GM19025 (cell line): ENCODE data around the gene RAPGEF2.

Source experiments
- ATAC-seq: cut with Tn5 transposase; IDR thresholded peaks from one replicate; pipeline ENCODE4 v1.9.1; 2021; ENCODE audit warnings: mild to moderate bottlenecking, low read depth, moderate library complexity; ENCODE audit not compliant: unreplicated experiment

Gene RAPGEF2

DNA sequence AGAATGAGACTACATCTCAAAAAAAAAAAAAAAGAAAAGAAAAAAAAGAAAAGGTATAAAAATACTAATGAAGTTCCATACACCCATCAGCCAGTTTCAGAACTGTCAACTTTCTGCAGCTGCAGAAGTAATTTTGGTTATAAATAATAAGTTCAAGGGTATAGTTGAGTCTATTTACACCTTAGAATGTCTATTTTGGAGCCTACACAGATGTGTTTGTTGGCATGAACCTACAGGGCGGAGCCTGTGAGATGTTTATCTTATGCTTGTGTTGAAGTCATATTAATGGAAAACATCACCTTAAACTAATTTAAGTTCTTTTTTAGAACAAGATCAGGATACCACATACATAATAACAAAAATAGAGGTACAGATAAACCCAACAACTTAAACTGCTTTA, 85.8 kb downstream of the RAPGEF2 start:
- no peak for ATAC-seq

DNA sequence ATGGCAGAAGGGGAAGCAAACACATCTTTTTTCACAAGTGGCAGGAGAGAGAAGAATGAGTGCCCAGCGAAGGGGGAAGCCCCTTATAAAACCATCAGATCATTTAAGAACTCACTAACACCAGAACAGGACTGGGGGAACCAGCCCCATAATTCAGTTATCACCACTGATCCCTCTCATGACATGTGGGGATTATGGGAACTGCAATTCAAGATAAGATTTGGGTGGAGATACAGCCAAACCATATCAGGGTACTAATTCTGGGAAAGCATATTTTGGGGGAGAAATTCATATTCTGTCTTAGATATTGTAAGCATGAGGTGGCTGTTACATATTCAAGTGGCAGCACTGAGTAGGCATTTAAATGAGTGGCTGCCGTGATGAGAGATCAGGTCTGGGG, 87.8 kb downstream of the RAPGEF2 start:
- no peak for ATAC-seq

DNA sequence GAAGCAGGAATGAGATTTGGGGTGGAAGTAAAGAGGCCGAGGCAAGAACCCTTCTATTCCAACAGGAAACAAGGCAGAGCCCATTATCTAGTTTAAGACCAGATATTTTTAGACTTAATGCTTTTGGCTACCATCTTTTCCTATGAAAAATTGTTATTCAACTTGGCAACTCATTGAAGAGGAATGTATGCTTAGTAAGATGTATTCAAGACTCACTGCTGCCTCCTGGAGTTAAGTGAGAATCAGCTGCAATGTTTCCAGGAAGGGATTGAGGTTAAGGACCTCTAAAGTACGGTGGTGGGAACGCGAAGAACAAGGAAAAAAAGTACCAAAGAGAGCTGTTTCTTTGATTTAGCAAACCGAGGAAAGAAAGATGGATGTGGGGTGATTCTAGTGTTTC, 89.1 kb downstream of the RAPGEF2 start:
- ATAC-seq: no peak

DNA sequence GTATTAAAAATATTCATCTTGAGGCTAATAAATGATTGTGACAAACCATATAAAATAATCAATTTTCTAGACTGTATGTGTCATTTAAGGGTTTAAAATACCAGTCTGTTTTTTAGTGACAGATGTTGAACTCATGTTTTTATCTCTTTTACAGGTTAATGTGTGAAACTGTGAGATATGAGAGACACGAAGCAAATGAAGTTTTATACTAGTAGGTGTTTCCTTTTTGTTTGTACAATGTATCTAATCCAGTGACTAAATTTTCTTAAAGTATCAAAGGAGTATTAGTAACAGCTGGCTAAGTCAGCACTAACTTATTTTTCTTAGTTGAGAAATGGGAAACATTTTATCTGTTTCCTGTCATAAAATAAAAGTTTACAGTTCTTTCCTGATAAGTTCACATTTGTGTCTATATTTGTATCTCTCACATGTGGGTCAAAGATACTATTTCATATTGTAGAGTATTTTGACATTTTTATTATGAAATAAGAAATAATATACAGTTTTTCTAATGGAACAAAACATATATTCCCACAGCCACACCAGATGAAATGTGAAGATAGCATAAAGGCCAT, 90.3 kb downstream of the RAPGEF2 start:
- no peak for ATAC-seq

DNA sequence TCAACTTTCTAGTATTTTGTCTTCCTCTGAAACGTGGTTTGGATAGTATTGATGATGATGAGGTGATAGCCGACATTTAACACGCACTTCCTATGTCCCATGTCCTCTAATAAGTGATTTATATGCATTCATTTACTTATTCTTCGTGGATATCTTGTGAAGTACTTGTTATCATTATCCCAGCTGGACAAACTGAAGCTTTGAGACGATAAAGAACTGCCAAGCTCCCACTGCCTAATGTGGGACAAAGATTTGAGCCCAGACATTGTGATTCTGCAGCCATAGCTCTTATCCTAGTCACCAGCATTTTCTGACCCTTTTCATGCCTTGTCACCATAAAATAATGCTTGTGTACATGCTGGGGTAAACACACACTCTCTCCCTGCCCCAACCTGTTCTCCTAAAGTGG, 92.5 kb downstream of the RAPGEF2 start:
- no peak for ATAC-seq

DNA sequence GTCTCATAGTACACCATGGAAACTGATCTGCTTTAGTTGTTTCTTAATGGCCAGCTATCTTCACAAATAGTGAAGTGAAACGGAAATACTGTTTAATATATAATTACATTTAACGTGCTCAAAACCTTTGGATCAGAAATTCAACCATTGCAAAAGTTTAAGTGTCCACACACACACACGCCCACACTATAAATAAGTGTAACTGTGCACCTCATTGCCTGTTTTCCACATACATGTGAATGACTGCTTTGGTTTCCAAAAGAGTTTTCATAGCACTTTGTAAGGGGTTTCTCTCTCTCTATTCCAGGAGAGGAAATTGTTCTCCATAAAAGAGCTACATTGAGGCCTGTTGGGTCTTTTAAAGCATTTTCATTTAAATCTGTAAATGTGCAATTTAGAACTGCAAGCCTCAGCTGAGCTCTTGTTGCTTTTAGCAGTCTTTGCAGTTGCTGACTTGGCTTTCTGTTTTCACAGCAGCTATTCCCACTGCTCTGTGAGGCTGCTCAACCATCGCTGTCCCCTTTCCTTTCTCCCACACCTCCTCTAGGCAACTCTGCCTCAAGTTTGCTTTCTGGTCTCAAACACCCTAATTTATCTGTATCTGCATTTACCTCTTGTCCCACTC, 94.5 kb downstream of the RAPGEF2 start:
- no peak for ATAC-seq

DNA sequence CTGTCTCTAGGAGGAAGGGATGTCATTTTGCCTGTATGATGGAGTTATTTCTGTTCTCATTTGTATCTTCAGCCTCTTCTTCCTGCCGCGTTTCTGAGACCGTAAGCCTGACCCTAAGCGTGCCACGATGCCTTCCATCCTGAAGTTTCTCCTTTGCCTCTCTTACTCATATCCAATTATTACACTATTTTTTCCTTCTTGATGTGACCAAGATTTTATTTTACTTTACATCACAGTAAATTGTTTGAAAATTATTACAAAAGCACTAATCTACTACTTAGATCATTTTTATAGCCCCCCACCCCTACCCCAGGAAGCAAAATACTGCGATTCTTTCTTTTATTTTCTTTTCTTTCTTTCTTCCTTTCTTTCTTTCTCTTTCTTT, 95.0 kb downstream of the RAPGEF2 start:
- no peak for ATAC-seq

DNA sequence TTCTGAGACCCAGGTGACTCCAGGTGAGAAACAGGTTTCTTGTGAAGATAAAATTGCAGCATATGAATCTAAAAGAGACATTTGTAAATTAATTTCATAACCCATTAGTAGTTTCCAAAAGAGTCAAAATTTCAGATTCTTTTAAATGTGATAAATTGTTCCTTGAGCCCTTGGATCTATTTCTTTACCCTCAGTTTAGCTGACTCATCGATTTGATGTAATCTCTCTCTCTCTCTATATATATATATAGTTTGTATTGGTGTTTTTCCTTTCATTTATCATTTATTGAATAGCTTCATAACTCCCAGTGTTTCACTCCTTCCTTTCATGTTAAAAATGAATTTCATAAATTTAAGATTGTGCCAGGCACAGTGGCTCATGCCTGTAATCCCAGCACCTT, 96.9 kb downstream of the RAPGEF2 start:
- ATAC-seq: no peak

DNA sequence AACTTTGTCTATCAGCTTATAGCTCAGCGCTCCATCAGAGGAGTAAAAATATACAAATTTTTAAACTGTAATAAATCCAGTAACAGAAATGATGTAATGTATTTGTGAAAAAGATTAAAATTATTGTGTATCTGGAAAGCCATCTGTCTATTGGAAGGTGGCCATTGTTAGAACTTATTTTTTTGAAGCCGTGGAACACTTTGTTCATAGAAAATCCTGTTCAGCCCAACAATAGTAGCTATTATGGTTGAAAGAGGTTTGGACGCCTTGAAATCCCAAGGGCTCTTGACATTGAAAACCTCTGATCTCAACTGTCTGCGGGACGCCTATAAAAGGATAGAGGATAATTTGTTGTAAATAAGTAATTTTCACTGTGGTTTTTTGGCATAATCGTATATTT, 98.3 kb downstream of the RAPGEF2 start:
- no peak for ATAC-seq

DNA sequence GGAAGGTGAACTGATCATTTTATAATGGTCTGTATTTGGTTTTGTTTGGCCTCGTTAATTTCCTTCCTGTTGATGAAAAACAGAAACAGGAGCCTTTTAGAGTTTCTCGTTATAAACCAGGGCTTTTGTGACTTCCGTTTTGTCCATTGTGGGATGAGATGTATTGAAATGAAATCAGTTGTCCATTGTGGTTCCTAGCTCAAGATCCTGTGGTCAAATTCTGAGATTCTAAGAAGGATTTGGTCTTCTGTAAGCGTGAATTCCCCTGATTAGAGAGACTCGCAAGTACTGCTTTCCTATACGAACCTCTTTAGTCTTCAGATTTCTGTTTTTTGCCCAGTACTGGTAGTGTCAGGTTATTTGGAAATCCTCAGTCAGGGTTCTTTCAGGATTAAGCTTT, 101.7 kb downstream of the RAPGEF2 start:
- no peak for ATAC-seq

DNA sequence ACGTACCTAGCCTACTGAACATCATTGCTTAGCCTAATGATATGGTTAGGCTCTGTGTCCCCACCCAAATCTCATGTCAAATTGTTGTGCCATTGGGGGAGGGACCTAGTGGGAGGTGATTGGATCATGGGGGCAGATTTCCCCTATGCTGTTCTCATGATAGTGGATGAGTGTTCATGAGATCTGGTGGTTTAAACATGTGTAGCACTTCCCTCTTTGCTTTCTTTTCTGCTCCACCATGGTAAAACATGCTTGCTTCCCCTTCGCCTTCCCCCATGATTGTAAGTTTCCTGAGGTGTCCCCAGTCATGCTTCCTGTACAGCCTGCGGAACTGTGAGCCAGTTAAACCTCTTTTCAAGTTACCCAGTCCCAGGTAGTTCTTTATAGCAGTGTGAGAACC, 102.6 kb downstream of the RAPGEF2 start:
- no peak for ATAC-seq

DNA sequence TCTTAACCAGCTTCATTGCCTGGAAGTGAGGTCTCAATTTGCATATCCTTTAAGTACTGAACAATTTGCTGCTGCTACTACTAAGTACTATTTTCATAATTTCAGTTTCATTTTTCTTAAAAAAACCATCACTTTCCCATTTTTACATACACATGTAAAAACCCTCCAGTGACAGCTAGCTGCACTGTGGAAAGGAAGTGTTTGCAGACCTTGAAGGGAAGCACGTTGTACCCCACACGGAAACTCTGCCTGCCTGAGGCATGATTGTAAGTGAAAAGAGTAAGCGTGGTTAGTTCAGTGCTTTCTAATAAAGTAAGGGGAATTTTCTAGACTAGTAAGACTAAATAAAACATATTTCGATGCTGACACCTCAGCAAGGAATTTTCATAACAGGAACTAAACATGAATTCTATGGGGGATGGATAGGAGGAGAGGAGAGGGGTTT, 103.6 kb downstream of the RAPGEF2 start:
- peak; percentile 91 for ATAC-seq

DNA sequence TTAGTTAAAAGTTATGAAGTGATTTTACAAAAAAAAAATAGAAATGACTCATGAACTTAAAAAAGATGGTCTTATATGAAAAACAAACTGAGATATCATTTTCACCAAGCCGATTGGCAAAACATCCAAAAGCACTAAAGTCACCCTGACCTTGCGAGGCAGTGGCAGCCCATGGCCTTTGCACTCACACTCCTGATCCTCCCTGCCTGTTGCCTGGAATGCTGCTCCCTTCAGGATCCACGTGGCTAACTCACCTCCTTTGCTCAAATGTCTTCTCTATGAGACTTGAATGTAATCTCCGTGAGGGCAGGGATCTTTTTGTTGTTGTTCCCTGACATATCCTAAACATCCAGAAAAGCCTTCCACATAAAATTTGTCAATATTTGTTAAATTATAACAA, 106.4 kb downstream of the RAPGEF2 start:
- ATAC-seq: no peak

DNA sequence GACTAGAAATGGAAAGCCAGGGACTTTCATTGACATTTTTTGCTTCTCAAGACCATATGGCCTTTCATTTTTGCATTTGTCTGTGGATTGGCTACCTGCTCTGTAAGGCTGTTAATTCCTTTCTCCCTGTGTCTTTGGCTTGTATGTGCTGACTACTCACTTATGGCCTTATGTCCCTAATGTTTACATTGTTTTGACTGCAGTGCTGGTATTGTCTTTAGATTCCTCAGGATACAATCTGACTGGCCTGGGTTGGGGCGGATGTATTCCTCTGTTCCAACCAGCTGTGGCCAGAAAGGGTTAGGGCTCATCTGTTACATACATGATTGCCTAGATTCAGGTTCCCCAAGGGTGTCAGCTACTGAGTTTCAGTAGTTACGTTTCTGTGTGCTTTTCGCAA, 108.1 kb downstream of the RAPGEF2 start:
- ATAC-seq: no peak

DNA sequence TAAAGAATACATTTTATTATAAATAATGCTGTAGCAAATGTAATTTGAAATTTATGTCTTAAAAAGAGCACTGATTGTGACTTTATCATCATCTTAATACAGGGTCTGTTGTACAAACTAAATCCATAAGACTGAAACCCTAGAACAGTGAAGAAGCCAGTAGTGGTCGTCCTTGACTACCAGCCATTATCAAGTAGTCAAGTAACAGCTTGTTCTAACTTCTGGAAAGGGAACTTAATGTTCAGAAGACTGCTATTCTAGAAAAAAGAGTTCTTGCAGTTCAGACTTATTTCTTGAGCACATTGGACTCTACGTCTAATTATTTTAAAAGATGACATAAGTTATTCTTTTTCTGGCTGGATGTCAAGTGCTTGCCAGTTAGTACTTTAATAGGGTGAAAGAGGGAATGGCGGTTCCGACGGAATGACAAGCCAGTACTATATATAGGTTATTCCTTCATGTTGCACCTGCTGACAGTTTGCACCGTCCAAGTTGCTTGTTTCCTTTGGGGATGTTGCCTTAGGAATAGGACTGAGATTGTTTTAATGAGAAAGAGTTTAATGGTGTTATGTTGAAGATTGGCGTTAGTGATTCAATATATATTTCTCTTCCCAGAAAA, 109.9 kb downstream of the RAPGEF2 start:
- ATAC-seq: no peak

DNA sequence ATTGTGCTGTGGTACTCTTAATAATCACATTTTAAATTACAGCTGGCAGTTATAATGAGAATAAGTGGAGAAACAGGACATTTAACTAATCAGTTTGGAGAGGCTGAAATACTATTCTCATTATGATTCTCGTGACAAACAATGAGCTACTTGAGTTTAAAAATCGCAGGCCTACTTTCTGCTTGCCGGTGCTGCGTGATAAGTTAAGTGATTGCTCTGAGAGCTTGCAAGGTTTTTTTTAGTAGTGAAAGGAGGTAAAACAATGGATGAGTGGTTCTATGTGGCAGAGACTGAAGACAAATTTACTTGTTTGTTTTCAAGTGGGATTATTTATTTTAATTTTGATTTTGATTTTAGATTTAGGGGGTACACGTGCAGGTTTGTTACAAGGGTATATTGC, 114.0 kb downstream of the RAPGEF2 start:
- no peak for ATAC-seq

DNA sequence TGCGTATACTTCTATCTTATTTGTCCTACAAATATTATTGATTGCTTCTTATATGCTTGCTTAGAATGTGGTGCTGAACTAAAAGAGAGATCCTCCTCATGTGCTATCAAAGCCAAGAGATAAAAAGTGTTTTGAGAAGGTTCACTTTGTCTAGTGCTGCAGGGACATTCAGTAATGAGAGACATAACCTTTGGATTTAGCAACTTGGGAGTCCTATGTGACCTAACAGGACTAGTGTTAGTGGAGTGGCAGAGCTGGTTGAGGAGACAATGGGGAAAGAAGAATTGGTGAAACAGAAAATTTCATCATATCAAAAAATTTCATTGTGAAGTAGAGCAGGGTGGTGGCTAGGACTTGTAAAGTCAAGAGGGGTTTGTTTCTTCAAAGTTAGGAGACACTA, 117.0 kb downstream of the RAPGEF2 start:
- no peak for ATAC-seq

DNA sequence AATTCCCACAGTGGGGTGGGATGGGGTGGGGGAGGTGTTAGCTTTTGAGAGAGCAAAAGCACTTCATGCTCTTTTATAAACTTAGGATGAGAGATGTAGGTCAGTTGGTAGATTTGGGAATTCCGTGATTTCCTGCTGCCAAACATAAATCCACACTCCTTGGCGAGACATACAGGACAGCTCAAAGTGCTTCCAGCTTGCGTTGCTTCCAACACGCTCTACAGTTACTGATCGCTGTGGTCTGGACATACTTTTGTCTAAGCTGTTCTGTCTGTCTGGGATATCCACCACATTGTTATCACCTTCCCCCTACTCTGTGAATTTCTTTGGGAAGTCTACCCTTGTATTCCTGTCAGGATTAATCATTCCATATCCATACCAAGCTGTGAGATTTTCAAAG, 117.5 kb downstream of the RAPGEF2 start:
- no peak for ATAC-seq

DNA sequence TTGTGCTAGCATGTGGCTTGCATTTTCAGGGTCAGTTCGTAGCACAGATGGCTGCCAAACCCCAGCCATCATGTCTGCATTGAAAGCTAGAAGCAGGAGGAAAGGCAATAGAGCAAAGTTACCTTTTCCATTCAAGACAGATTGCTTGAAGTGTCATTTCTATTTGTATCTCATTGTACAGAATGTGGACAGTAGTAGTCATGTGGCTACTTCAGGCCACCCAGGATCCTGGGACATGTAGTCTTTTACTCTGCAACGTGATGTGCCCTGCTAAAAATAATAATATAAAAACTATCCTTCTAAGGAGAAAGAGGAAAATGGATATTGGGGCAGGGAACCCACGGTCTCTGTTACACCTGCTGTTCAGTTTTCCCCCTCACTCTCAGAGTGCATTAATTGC, 118.4 kb downstream of the RAPGEF2 start:
- ATAC-seq: no peak

DNA sequence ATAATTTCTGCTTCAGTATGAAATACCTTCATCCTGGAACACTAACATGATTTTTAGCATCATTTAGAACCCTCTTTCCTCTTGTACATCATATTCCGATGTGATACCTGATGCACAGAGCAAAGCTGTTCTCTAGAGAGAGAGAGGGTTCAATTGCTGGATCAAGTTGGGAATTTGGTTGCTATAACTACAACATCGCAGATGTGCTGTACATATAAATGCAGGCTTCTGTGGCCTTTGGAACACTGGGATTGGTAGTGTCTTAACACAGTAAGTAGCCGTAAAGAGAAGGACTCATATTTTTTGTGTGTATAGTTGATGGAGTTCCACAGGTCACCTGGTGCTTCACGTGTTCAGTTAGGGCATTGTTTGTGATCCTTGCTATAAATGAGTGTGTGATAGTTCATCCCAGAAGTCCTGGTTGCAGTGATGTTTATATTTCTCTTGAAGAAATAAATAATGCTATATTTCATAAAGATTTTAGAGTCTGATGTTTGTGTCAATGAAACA, 119.2 kb downstream of the RAPGEF2 start:
- no peak for ATAC-seq

DNA sequence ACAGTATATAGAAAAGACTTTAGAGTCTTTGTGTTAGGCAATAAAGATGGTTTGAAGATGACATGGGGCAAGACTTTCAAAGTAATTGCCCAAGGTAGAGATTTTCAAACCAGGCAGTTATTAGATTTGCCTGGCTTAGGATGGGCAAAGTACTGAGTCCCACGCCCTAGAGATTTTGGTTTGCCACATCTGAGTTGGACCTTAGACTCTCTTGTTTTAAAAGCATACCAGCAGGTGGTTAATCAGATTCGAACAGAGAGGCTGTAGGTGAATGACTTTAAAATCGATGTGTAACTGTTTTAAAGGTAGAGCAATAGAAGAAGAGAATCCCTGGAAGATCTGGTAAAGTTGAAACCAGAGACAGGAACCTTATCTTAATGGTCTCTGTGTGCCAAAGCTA, 121.5 kb downstream of the RAPGEF2 start:
- ATAC-seq: no peak

DNA sequence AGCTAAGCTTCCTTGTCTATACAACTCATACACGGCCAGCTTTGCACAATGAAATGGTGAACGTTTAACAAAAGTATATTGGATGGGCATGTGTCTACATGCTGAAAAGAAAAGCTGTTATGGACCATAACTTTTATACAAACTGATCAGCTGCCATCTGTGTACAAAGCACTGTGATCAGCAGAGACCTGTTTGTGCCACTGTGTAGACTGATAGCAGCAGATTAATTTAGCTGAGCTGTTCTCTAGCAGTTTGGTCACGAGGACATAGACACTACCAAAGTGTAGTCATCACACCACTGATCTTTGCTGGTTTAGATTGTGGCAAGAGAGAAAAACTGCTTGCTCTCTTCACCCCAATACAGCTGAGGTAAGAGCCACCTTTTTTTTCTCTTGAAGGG, 124.5 kb downstream of the RAPGEF2 start:
- ATAC-seq: no peak
